ENCODE data around the gene PSMB2. TPM values are rescaled to one million over a fixed set of nuclear protein-coding genes. Genes with fewer than 3 reads are reported as not detected.

The PSMB2 gene
- total RNA-seq, 1 donor from 2014 or later, result 133 TPM

DNA sequence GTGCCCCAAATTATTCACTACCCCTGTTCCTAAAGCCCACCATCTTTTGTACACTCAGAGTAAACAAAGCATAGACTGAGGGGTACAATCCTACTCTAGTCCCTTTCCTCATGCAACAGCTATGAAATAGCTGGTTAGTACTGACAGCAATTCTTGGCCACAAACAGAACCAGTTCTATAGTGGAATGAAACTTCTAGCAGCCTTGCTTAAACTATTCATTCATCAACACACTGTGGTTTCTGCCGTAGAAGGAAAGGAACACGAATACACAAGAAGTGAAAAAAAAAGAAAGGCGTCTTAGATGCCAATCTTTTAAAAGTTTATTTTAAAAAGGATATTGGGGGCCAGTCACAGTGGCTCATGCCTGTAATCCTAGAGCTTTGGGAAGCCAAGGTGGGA lies 9.9 kb downstream of the PSMB2 start:
- intact Hi-C loops (cut with micrococcal nuclease), result no loop called here
- no peaks in the 10 kb centered on the region for H3K9me3 Mint-ChIP-seq
- no peak overlapping the region for H3K4me3 Mint-ChIP-seq
- H3K27me3 Mint-ChIP-seq, result no peaks in the 10 kb centered on the region
- H3K36me3 Mint-ChIP-seq (ENCODE audit: low read depth), result peaks cover 69% of the 10 kb centered on the region
- DNase-seq, result no peak
- H3K27ac Mint-ChIP-seq, result no peak overlapping the region
- peaks cover 5% of the 10 kb centered on the region for H3K4me1 Mint-ChIP-seq

- Mint-ChIP-seq H3K4me3 (no peak overlapping the region), H3K36me3 (ENCODE audit: low read depth) (peaks cover 62% of the 10 kb centered on the region), H3K4me1 (peaks cover 3% of the 10 kb centered on the region), H3K27me3 (no peaks in the 10 kb centered on the region), H3K27ac (no peak overlapping the region), H3K9me3 (no peaks in the 10 kb centered on the region)
- intact Hi-C loops (cut with micrococcal nuclease), result no loop called here
- no peak for DNase-seq
Measured at GRCh38 chr1:35629051-35629450, 12.3 kb downstream of the PSMB2 start.

GRCh38 chr1:35623832-35624231 lies 17.5 kb downstream of the PSMB2 start:
- no peak overlapping the region for H3K4me3 Mint-ChIP-seq
- intact Hi-C loops (cut with micrococcal nuclease), result no loop called here
- peaks cover 35% of the 10 kb centered on the region for H3K36me3 Mint-ChIP-seq (ENCODE audit: low read depth)
- peaks cover 8% of the 10 kb centered on the region for H3K4me1 Mint-ChIP-seq
- no peaks in the 10 kb centered on the region for H3K9me3 Mint-ChIP-seq
- H3K27me3 Mint-ChIP-seq, result no peaks in the 10 kb centered on the region
- no peak for DNase-seq
- no peak overlapping the region for H3K27ac Mint-ChIP-seq

DNA sequence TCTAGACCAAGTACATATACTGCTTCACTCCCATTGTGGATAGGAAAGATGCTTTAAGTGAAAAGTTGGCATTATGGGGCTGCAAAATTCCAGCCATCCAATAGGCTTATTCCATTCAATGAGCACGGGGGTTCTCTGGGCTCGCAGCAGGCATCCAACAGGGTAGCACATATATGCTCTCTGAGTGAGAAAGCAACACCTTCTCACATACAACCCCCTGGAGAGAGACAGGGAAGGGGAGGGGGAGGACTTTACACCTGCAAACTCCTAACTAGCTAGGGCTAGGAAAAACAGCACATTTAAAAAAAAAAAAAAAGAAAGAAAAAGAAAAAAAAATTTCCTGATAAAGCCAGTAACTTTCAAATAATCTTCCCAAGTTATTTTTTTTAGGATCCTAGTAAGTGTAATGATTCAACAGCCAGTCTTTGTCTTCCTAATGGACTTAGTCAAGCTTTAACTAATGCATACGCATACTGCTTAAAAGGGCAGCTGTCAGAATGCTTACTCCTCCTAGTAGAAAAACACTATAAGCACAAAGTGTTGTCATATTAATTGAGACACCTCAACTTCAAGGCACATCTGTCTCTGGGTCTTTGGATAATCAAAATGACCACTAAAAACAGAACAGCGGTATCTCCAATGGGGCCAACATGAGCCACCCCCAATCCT lies 18.7 kb downstream of the PSMB2 start:
- Mint-ChIP-seq H3K36me3 (ENCODE audit: low read depth) (peaks cover 36% of the 10 kb centered on the region), H3K4me3 (no peak overlapping the region)
- intact Hi-C loops (cut with micrococcal nuclease), result no loop called here

GRCh38 chr1:35619237-35620121 lies 21.8 kb downstream of the PSMB2 start:
- H3K9me3 Mint-ChIP-seq, result no peaks in the 10 kb centered on the region
- H3K4me1 Mint-ChIP-seq, result peaks cover 14% of the 10 kb centered on the region
- intact Hi-C loops (cut with micrococcal nuclease), result no loop called here
- no peaks in the 10 kb centered on the region for H3K27me3 Mint-ChIP-seq
- H3K27ac Mint-ChIP-seq, result no peak overlapping the region
- no peak overlapping the region for H3K4me3 Mint-ChIP-seq
- peaks cover 36% of the 10 kb centered on the region for H3K36me3 Mint-ChIP-seq (ENCODE audit: low read depth)
- DNase-seq, result no peak

More for the DNA sequence above, 18.7 kb downstream of the PSMB2 start:
- Mint-ChIP-seq H3K27ac (no peak overlapping the region), H3K27me3 (no peaks in the 10 kb centered on the region), H3K9me3 (no peaks in the 10 kb centered on the region), H3K4me1 (peaks cover 9% of the 10 kb centered on the region)
- DNase-seq, result no peak

DNA sequence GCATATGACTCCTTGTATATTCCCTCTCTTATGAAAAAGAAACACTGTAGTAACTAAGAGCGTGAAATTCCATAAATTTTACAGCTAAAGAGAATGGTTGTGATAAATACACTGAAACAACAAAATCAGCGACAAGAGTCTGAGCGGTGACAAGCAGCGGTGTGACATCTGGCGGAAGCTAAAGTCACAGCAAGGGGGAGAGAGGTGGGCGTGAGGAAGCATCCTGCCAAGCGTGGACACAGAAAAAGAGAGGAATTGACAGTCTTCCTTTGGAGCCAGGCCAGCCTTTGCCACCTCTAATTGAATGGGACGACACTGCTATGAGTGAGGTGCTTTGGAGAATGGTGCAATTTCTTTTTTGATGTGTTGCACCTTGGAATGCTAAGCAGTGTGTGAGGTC lies 25.9 kb downstream of the PSMB2 start:
- peaks cover 41% of the 10 kb centered on the region for H3K36me3 Mint-ChIP-seq (ENCODE audit: low read depth)
- intact Hi-C loops (cut with micrococcal nuclease), result no loop called here
- H3K4me3 Mint-ChIP-seq, result no peak overlapping the region
- H3K4me1 Mint-ChIP-seq, result peaks cover 13% of the 10 kb centered on the region
- DNase-seq, result no peak
- no peaks in the 10 kb centered on the region for H3K27me3 Mint-ChIP-seq
- H3K27ac Mint-ChIP-seq, result peak overlapping the region; percentile 17
- H3K9me3 Mint-ChIP-seq, result no peaks in the 10 kb centered on the region

DNA sequence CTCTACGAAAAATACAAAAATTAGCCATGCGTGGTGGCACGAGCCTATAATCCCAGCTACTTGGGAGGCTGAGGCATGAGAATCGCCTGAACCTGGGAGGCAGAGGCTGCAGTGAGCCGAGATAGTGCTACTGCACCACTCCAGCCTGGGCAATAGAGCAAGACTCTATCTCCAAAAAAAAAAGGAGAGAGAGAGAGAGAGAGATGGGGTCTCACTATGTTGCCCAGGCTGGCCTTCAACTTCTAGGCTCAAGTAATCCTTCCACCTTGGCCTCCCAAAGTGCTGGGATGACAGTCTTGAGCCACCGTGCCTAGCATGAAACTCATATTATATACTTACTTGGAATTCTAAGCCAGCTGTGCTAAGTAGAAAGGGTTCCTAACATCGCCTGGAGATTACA lies 29.7 kb downstream of the PSMB2 start:
- Mint-ChIP-seq H3K9me3 (no peaks in the 10 kb centered on the region), H3K4me1 (peaks cover 14% of the 10 kb centered on the region), H3K27ac (no peak overlapping the region), H3K4me3 (no peak overlapping the region), H3K27me3 (no peaks in the 10 kb centered on the region), H3K36me3 (ENCODE audit: low read depth) (peaks cover 46% of the 10 kb centered on the region)
- intact Hi-C loops (cut with micrococcal nuclease), result no loop called here
- DNase-seq, result no peak

- DNase-seq, result no peak
- Mint-ChIP-seq H3K27ac (no peak overlapping the region), H3K4me3 (no peak overlapping the region), H3K4me1 (peaks cover 6% of the 10 kb centered on the region), H3K36me3 (ENCODE audit: low read depth) (peaks cover 51% of the 10 kb centered on the region), H3K27me3 (no peaks in the 10 kb centered on the region), H3K9me3 (no peaks in the 10 kb centered on the region)
- intact Hi-C loops (cut with micrococcal nuclease), result no loop called here
Measured at GRCh38 chr1:35605867-35606182, 35.5 kb downstream of the PSMB2 start.

DNA sequence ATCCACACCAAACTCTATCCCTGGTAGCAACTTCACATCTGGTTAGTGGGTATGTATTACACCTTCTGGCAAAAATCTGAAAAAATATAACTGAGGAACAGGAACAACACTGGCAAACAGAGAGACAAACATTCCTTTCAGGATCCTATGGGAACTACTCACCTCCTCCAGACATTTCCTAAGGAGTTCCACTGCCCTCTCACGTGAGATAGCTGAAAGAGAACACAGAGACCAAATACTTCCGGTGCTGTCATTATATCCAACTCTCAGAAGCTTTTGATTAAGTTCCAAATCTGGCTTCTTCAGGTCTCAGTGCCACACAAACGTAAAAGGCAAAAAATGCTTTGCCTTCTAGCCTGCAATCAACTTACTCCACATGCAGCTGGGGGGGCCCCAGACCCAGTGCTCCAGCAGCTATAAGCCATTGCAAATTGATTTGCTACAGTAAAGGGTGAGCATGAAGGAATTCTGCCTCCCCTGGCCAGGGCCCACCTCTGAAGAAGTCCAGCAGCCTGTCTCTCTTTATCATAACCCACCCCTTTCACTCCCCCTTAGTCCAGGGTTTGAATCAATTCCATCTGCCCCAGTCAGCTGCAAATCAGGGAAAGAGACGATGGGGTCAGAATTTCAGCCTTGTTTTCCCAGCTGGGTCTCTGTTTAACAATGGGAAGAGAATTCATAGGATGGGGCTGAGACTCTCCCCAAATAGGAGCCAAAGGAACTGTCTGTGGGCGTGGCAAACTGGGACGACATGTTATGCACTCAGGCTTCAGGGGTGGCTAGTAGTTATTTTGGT lies 36.1 kb downstream of the PSMB2 start:
- no peaks in the 10 kb centered on the region for H3K9me3 Mint-ChIP-seq
- no peak overlapping the region for H3K4me3 Mint-ChIP-seq
- intact Hi-C loops (cut with micrococcal nuclease), result no loop called here
- no peak for DNase-seq
- H3K36me3 Mint-ChIP-seq (ENCODE audit: low read depth), result peaks cover 52% of the 10 kb centered on the region
- H3K27me3 Mint-ChIP-seq, result no peaks in the 10 kb centered on the region
- no peak overlapping the region for H3K27ac Mint-ChIP-seq
- H3K4me1 Mint-ChIP-seq, result peaks cover 6% of the 10 kb centered on the region

DNA sequence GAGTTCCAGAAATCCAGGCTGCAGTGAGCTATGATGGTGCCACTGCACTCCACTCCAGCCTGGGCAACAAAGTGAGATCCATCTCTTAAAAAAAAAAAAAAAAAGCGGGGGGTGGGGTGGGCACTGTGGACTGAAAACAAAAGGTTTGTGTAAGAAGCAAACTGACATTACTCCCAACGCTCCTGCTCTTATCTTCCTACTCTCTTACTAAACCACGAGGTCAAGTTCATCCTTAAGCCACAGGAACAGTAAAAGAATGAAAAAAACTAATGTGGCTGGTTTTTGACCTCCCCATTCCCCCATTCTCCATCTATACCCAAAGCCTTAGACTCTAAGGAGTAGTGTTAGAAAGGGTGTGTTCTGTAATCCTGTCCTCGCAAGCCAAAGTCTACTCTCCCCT lies 37.4 kb downstream of the PSMB2 start:
- peaks cover 4% of the 10 kb centered on the region for H3K4me1 Mint-ChIP-seq
- H3K27me3 Mint-ChIP-seq, result no peaks in the 10 kb centered on the region
- H3K27ac Mint-ChIP-seq, result no peak overlapping the region
- no peak for DNase-seq
- H3K36me3 Mint-ChIP-seq (ENCODE audit: low read depth), result peaks cover 51% of the 10 kb centered on the region
- no peaks in the 10 kb centered on the region for H3K9me3 Mint-ChIP-seq
- intact Hi-C loops (cut with micrococcal nuclease), result no loop called here
- H3K4me3 Mint-ChIP-seq, result no peak overlapping the region

DNA sequence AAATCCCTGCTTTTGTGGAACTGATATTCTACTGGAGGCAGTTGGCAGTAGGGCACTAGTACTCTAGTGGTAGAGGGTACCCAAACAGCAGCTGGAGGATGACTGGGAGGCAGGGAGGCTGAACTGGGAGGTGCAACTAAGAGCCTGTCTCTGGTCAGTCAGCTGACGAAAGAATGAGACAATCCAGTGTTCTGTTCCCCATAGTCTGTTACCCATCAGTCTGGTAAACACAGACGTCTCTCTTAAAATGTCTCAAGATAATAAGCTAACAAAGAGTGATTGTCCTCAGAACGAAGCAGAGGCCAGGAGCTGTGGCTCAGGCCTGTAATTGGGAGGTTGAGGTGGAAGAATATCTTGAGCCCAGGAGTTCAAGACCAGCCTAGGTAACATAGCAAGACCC lies 37.9 kb downstream of the PSMB2 start:
- Mint-ChIP-seq H3K36me3 (ENCODE audit: low read depth) (peaks cover 48% of the 10 kb centered on the region), H3K27me3 (no peaks in the 10 kb centered on the region), H3K27ac (no peak overlapping the region), H3K4me1 (peaks cover 4% of the 10 kb centered on the region), H3K9me3 (no peaks in the 10 kb centered on the region), H3K4me3 (no peak overlapping the region)
- intact Hi-C loops (cut with micrococcal nuclease), result no loop called here
- no peak for DNase-seq

DNA sequence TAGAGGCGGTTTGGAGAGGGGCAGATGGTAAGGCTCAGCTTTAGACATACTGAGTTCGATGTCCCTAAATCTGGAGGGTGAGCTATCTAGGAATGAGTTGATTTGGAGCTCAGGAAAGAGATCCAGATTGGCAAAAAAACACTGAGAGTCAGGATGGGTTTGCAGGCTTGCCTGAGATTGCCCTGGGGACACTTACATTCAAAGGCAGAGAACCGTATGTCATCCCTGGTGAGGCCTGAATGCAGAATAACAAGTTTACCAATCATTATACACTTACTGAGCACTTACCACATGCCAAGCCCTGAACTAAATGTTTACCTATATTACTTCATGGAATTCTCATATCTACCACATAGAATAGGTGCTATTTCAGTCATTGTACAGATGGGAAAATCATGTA lies 40.7 kb downstream of the PSMB2 start:
- Mint-ChIP-seq H3K27ac (no peak overlapping the region), H3K36me3 (ENCODE audit: low read depth) (peaks cover 37% of the 10 kb centered on the region), H3K4me1 (no peaks in the 10 kb centered on the region), H3K4me3 (no peak overlapping the region), H3K9me3 (no peaks in the 10 kb centered on the region), H3K27me3 (no peaks in the 10 kb centered on the region)
- no peak for DNase-seq
- intact Hi-C loops (cut with micrococcal nuclease), result no loop called here

- H3K27me3 Mint-ChIP-seq, result no peaks in the 10 kb centered on the region
- H3K27ac Mint-ChIP-seq, result no peak overlapping the region
- H3K9me3 Mint-ChIP-seq, result no peaks in the 10 kb centered on the region
- no peaks in the 10 kb centered on the region for H3K4me1 Mint-ChIP-seq
- no peak overlapping the region for H3K4me3 Mint-ChIP-seq
- peaks cover 32% of the 10 kb centered on the region for H3K36me3 Mint-ChIP-seq (ENCODE audit: low read depth)
- no peak for DNase-seq
- intact Hi-C loops (cut with micrococcal nuclease), result no loop called here
Measured at GRCh38 chr1:35599411-35599810, 41.9 kb downstream of the PSMB2 start.

DNA sequence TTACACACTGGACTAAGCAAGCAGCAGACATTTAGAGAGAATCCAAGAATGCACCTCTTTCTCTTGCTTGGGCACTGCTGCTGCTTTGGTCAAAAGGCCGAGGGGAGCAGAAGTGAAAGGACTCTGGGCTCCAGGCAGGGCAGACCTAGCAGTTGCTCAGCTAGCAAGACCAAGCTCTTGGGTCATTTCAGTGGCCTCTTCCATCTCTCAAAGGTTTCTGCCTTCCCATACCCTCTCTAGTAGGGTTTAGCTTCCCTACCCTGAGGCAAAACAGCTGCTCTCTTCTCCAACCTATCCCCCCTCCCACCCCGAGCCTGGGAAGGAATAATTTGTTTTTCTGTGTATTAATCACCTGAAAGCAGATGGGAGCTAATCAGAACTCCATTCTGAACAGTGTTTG lies 42.4 kb downstream of the PSMB2 start:
- intact Hi-C loops (cut with micrococcal nuclease), result no loop called here
- Mint-ChIP-seq H3K4me3 (no peak overlapping the region), H3K27ac (no peak overlapping the region), H3K36me3 (ENCODE audit: low read depth) (peaks cover 28% of the 10 kb centered on the region), H3K27me3 (no peaks in the 10 kb centered on the region), H3K4me1 (no peaks in the 10 kb centered on the region), H3K9me3 (no peaks in the 10 kb centered on the region)
- no peak for DNase-seq
